GM19463 (cell line): ENCODE data around the gene CTBP2.
"Not testable (repeated sequence)": the region's sequence is repeated elsewhere in the genome, so short reads cannot be mapped to it uniquely, and the experiment has no call there.

ENCODE experiments used
- ATAC-seq: cut with Tn5 transposase; IDR thresholded peaks from one replicate; pipeline ENCODE4 v1.9.1; 2021; ENCODE audit warnings: mild to moderate bottlenecking, moderate library complexity; ENCODE audit not compliant: unreplicated experiment

CTBP2 gene

GRCh38 chr10:125186431-125187170, 26.2 kb upstream of the CTBP2 start:
- ATAC-seq = no peak

GRCh38 chr10:125179107-125179506, 18.7 kb upstream of the CTBP2 start:
- ATAC-seq = not testable (repeated sequence)

GRCh38 chr10:125177641-125178640, 17.6 kb upstream of the CTBP2 start:
- no peak for ATAC-seq

GRCh38 chr10:125175807-125176206, 15.4 kb upstream of the CTBP2 start:
- no peak for ATAC-seq

- ATAC-seq = no peak
Measured at GRCh38 chr10:125174360-125174759, 14.0 kb upstream of the CTBP2 start.

GRCh38 chr10:125172694-125173093, 12.3 kb upstream of the CTBP2 start:
- ATAC-seq = no peak

- ATAC-seq = no peak
Measured at GRCh38 chr10:125171402-125172306, 11.3 kb upstream of the CTBP2 start.

- ATAC-seq = no peak
Measured at GRCh38 chr10:125169915-125170314, 9.6 kb upstream of the CTBP2 start.

GRCh38 chr10:125169279-125169678, 8.9 kb upstream of the CTBP2 start:
- ATAC-seq = no peak

- no peak for ATAC-seq
Measured at GRCh38 chr10:125166658-125167057, 6.3 kb upstream of the CTBP2 start.

- no peak for ATAC-seq
Measured at GRCh38 chr10:125165584-125166573, 5.5 kb upstream of the CTBP2 start.

- no peak for ATAC-seq
Measured at GRCh38 chr10:125164421-125164820, 4.1 kb upstream of the CTBP2 start.

GRCh38 chr10:125163803-125164202, 3.4 kb upstream of the CTBP2 start:
- ATAC-seq = no peak

GRCh38 chr10:125163312-125163711, 2.9 kb upstream of the CTBP2 start:
- ATAC-seq = not testable (repeated sequence)

GRCh38 chr10:125162120-125162931, 2.0 kb upstream of the CTBP2 start:
- no peak for ATAC-seq

- no peak for ATAC-seq
Measured at GRCh38 chr10:125161707-125162119, 1.4 kb upstream of the CTBP2 start.

- ATAC-seq = no peak
Measured at GRCh38 chr10:125160856-125161706, 718 bp upstream of the CTBP2 start.

GRCh38 chr10:125159486-125159931, 854 bp downstream of the CTBP2 start:
- ATAC-seq = no peak
